HAP-1 (cell line): ENCODE data around the gene EPO.

Source experiments
- DNase-seq, 2 experiments: peaks; one replicate each; pipeline ENCODE4 v3.0.0-alpha.2; 2016 to 2020; ENCODE audit warnings: low spot score in 2 of 2
- H3K27me3 ChIP-seq: fragments of 250-450 bp; sonication (Bioruptor Pico); 2 replicates; pipeline ENCODE4 v1.5.1; 2020; ENCODE audit warnings: low read depth, mild to moderate bottlenecking, moderate library complexity
- H3K36me3 ChIP-seq: fragments of 250-450 bp; sonication (Bioruptor Pico); replicated peaks from 2 replicates; pipeline ENCODE4 v1.5.1; 2020; ENCODE audit warnings: mild to moderate bottlenecking
- H3K4me1 ChIP-seq: fragments of 250-450 bp; sonication (Bioruptor Pico); 2 replicates; pipeline ENCODE4 v1.5.1; 2020; ENCODE audit warnings: mild to moderate bottlenecking
- H3K4me3 ChIP-seq: fragments of 250-450 bp; sonication (Bioruptor Pico); 2 replicates; pipeline ENCODE4 v1.5.1; 2020; ENCODE audit warnings: mild to moderate bottlenecking, moderate library complexity
- H3K9me3 ChIP-seq: fragments of 250-450 bp; sonication (Bioruptor Pico); 2 replicates; pipeline ENCODE4 v1.5.1; 2020; ENCODE audit warnings: mild to moderate bottlenecking, moderate library complexity
- in situ Hi-C: fragments of 300-500 bp; cut with MboI; formaldehyde crosslinking; loops from 3 replicates; pipeline ENCODE4 v1.14.3; 2020; ENCODE audit warnings: low sequenced_read_pairs, inconsistent platforms, mixed read lengths

Gene EPO

GRCh38 chr7:100720279-100720670 lies at the start of gene EPO:
Gene EPO (plus strand): TSS chr7:100720468. CDS start chr7:100720981, 513 bp downstream.
- no peak for DNase-seq
- Histone ChIP-seq H3K27me3 (peaks cover 4% of the 10 kb centered on the region; the same call in 1 of the 2 replicates), H3K36me3 (no peaks in the 10 kb centered on the region), H3K4me1 (no peaks in the 10 kb centered on the region), H3K4me3 (no peak within 1 kb of the TSS), H3K9me3 (no peaks in the 10 kb centered on the region; the same call in 1 of the 2 replicates)
- in situ Hi-C loops: no loop called here

- Histone ChIP-seq H3K9me3 (no peaks in the 10 kb centered on the region), H3K36me3 (peaks cover 3% of the 10 kb centered on the region), H3K27me3 (peaks cover 18% of the 10 kb centered on the region), H3K4me3 (no peak overlapping the region), H3K4me1 (peaks cover 4% of the 10 kb centered on the region)
- in situ Hi-C loops: no loop called here
- no peak for DNase-seq
Measured at GRCh38 chr7:100671353-100672327, 48.6 kb upstream of the EPO start.

DNA sequence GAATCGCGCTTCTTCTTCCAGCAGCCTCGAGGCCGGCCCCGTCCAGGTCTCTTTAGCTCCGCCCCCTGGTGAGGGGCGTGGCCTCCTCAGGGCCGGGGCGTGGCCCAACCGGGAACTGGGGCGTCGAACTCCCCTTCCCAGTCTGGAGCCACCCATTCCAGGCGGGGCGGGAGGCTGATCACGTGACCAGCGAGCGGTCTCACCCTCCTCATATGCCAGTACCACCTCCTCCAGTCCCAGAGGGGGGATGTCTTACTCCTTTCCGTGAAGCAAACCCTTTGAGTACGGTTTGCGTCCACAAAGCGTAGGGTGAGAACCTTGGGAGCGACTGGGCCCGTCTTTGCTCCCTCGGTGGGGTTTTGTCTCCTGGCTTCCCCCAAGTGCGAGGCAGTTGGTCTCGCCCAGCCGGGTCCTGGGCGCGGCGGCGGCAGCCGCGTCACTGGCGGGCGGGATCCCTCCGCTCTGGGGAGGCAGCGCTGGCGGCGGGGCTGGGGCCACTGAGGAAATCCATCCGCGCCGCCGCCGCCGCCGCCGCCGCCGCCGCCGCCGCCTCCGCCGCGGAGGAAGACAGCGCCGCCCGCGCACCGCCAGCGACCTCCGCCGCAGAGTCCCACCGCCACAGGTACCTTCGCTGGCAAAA lies 46.8 kb upstream of the EPO start, which contains the start of gene GNB2:
GNB2 (plus strand) TSS at position 439 of the 640 bp plus-strand sequence. CDS start 2,526 bp downstream, outside the sequence.
- DNase-seq: peak; percentile 93 to 99
- in situ Hi-C loops: no loop called here
- Histone ChIP-seq H3K4me3 (peak within 1 kb of the TSS; percentile 97), H3K4me1 (peaks cover 4% of the 10 kb centered on the region), H3K36me3 (peaks cover 21% of the 10 kb centered on the region), H3K27me3 (peaks cover under 1% of the 10 kb centered on the region), H3K9me3 (no peaks in the 10 kb centered on the region)

- Histone ChIP-seq H3K36me3 (peaks cover 27% of the 10 kb centered on the region), H3K4me3 (peak overlapping the region; percentile 97), H3K9me3 (no peaks in the 10 kb centered on the region), H3K4me1 (peaks cover 4% of the 10 kb centered on the region), H3K27me3 (no peaks in the 10 kb centered on the region)
- in situ Hi-C loops: no loop called here
- no peak for DNase-seq
Measured at GRCh38 chr7:100673942-100674410, 46.3 kb upstream of the EPO start.

DNA sequence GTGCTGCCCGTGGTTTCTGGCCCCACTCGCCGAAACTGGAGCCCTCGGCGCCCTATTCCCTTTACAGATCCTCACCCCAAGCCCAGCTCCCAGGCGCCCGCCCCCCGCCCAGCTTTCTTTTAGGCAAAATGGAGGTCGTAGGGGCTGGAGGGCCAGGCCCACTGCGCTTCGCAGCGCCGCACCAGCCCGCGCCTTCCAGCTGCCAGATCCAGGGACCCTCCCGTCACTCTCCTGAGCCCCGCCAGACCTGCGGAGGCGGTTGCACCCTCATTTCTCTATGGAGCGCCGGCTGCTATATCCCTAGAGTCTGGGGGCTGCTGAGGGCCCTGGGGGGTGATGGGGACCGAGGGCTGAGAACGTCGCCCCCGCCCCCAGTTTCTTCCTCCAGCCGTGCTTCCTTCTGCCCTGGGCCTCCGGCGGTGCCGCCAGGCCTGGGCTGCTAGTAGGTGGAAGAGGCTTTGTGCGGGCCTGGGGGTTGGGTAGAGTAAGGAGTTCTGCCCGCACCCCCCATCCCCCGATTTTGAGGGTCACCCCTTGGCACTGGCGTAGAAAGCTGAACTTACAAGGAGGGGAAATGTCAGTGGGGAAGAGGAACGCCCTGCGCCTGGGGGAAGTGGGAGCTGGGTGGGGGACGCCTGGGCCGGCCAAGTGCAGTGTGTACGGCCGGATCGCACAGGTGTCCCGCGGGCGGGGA lies 45.7 kb upstream of the EPO start:
- Histone ChIP-seq H3K4me3 (peak overlapping the region; percentile 97), H3K9me3 (no peaks in the 10 kb centered on the region), H3K27me3 (no peaks in the 10 kb centered on the region), H3K36me3 (peaks cover 33% of the 10 kb centered on the region), H3K4me1 (peaks cover 4% of the 10 kb centered on the region)
- in situ Hi-C loops: no loop called here
- DNase-seq: peak in 1 of 2 experiments; percentile 45

- Histone ChIP-seq H3K4me1 (peaks cover 4% of the 10 kb centered on the region), H3K27me3 (no peaks in the 10 kb centered on the region), H3K4me3 (peak overlapping the region; percentile 97), H3K9me3 (no peaks in the 10 kb centered on the region), H3K36me3 (peaks cover 36% of the 10 kb centered on the region)
- in situ Hi-C loops: no loop called here
- peak in 1 of 2 experiments; percentile 51 for DNase-seq
Measured at GRCh38 chr7:100675105-100675451, 45.2 kb upstream of the EPO start.

GRCh38 chr7:100675581-100676350 lies 44.5 kb upstream of the EPO start:
- peak overlapping the region; percentile 97 for H3K4me3 ChIP-seq
- in situ Hi-C loops: no loop called here
- H3K36me3 ChIP-seq: peaks cover 43% of the 10 kb centered on the region
- peaks cover 4% of the 10 kb centered on the region for H3K4me1 ChIP-seq
- peak; percentile 48 to 83 for DNase-seq
- H3K27me3 ChIP-seq: no peaks in the 10 kb centered on the region
- H3K9me3 ChIP-seq: no peaks in the 10 kb centered on the region

DNA sequence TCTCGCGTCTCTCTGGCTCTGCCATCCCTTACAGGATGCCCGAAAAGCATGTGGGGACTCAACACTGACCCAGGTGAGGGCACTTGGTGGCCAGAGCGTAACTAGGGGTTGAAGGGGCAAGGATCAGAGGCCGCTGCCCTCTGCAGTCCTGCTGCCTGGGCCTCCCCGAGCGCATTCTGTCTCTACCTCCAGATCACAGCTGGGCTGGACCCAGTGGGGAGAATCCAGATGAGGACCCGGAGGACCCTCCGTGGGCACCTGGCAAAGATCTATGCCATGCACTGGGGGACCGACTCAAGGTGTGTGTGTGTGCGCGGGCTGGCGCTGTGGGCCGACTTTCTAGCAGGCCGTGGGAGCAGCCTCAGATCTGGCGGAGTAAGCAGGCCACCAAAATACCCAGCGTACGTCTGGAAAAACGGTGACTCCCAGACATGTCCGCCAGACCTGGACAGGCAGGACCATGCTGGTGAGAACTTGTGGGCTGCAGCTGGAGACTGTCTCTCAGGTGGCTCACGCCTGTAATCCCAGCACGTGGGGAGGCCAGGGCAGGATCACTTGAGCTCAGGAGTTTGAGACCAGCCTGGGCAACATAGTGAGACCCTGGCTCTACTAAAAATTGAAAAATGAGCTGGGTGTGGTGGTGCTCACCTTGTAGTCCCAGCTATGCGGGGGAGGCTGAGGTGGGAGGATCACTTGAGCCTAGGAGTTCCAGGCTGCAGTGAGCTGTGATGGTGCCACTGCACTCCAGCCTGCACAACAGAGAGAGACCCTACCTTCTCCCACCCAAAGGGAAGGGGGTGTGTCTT lies 43.6 kb upstream of the EPO start:
- H3K36me3 ChIP-seq: peaks cover 50% of the 10 kb centered on the region
- no peaks in the 10 kb centered on the region for H3K9me3 ChIP-seq
- H3K27me3 ChIP-seq: no peaks in the 10 kb centered on the region
- DNase-seq: no peak
- in situ Hi-C loops: no loop called here
- peak overlapping the region; percentile 97 for H3K4me3 ChIP-seq
- peaks cover 4% of the 10 kb centered on the region for H3K4me1 ChIP-seq

- no peak for DNase-seq
- Histone ChIP-seq H3K9me3 (no peaks in the 10 kb centered on the region), H3K4me1 (peaks cover 4% of the 10 kb centered on the region), H3K36me3 (peaks cover 58% of the 10 kb centered on the region), H3K27me3 (no peaks in the 10 kb centered on the region), H3K4me3 (no peak overlapping the region)
- in situ Hi-C loops: no loop called here
Measured at GRCh38 chr7:100677308-100678267, 42.7 kb upstream of the EPO start.

DNA sequence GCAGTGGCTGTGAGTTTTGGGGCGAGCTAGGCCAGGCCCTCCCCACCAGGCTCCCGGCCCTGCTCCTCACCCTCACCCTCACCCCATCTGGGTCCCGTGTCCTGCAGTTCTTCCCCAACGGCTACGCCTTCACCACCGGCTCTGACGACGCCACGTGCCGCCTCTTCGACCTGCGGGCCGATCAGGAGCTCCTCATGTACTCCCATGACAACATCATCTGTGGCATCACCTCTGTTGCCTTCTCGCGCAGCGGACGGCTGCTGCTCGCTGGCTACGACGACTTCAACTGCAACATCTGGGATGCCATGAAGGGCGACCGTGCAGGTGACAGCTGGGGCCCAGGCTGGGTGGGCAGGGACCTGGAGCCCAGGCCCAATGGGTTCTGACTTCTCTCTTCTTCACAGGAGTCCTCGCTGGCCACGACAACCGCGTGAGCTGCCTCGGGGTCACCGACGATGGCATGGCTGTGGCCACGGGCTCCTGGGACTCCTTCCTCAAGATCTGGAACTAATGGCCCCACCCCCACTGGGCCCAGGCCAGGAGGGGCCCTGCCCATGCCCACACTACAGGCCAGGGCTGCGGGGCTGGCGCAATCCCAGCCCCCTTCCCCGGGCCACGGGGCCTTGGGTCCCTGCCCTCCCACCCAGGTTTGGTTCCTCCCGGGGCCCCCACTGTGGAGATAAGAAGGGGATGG lies 41.8 kb upstream of the EPO start:
- in situ Hi-C loops: no loop called here
- H3K36me3 ChIP-seq: peaks cover 67% of the 10 kb centered on the region
- no peaks in the 10 kb centered on the region for H3K9me3 ChIP-seq
- DNase-seq: no peak
- no peaks in the 10 kb centered on the region for H3K27me3 ChIP-seq
- H3K4me1 ChIP-seq: no peaks in the 10 kb centered on the region
- no peak overlapping the region for H3K4me3 ChIP-seq
